Measurements from ENCODE around the gene MACROD1. TPM values are rescaled to one million over a fixed set of nuclear protein-coding genes. Genes with fewer than 3 reads are reported as not detected.

MACROD1 gene, protein sequence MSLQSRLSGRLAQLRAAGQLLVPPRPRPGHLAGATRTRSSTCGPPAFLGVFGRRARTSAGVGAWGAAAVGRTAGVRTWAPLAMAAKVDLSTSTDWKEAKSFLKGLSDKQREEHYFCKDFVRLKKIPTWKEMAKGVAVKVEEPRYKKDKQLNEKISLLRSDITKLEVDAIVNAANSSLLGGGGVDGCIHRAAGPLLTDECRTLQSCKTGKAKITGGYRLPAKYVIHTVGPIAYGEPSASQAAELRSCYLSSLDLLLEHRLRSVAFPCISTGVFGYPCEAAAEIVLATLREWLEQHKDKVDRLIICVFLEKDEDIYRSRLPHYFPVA
- total RNA-seq (2014; rRNA removed; shearing (Covaris generic)): 4.7 and 5.1 TPM in 2 replicates

DNA sequence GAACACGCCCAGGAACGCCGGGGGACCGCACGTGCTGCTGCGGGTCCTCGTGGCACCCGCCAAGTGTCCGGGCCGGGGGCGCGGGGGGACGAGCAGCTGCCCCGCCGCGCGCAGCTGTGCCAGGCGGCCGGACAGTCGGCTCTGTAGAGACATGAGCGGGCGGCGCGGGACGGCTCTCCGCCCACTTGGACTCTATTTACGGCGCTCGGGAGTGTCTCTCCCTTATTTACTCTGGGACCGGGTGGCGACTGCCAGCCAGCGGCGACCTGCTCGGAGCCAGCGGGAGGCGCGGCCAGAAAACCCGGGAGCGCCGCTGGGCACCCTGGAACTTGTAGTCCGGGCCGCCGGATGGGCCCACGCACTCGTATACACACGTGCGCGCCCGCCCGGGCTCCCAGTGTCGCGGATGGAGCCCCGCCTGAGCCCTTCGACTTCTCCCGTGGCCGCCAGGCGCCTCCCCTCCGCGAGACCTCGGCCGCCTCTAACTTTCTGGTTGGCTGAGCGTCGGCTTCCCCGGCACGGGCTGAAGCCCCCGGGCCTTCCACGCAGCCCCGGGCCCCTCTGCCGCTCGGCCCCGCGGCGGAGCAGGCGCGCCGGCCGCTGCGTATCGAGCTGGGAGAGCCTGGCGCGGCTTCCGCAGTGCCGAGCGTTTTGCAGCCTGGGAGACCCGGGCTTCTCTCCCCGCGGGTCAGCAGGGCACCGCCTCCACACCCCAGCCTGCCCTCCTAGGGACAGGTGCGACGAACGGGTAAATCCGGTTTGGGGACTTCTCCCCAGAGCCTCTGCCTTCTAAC, at the start of gene MACROD1:
MACROD1 (minus strand) TSS at position 272 of the 794 bp plus-strand sequence; CDS start at position 153, 119 bp downstream.
- DNase-seq (ENCODE audit: low spot score): peak; percentile 63

DNA sequence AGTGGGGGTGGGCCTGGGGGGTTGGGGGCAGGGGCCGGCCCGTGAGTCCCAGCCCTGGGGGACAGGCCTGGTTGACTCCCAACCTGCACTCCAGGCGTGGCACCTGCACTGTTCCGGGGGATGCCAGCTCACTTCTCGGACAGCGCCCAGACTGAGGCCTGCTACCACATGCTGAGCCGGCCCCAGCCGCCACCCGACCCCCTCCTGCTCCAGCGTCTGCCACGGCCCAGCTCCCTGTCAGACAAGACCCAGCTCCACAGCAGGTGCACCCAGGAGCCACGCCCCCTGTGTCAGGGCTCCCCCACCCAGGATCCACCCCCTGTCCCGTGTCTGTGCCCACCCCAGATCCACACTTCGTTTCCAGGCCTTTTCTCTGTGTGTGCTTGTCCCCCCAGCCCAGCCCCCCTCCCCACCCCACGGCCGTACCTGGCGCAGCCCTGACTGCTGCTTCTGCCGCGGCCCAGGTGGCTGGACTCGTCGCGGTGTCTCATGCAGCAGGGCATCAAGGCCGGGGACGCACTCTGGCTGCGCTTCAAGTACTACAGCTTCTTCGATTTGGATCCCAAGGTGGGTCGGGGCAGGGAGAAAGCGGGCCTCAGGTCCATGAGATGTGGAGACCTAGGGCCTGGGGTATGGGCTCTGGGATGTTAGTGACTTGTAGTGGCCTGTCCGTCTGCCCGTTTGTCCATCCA, 45.4 kb upstream of the MACROD1 start:
- DNase-seq (ENCODE audit: low spot score): no peak

DNA sequence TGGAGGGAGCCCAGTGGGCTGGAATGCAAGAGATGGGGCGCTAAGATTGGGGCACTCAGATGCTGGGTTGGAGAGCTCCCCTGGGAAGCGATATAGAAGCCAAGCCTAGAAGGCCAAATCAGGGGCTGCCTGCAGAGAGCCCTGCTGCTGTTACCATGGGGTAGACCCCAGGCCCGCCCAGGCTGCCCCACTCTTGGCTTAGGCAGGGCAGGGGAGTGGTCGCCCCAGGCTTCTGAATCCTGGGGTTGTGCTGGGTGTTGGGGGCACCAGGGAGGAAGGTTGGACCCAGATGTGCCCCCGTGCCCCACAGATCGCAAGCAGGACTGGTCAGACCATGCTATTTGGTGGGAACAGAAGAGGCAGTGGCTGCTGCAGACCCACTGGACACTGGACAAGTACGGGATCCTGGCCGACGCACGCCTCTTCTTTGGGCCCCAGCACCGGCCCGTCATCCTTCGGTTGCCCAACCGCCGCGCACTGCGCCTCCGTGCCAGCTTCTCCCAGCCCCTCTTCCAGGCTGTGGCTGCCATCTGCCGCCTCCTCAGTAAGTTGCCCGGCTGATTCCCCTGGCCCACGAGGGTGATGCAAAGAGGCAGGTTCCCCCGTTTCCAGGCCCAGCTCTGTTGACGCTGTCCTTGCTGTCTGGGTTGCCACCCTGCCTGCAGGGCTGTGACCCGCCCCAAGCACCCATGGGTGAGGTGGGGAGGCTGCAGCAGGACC, 44.5 kb upstream of the MACROD1 start:
- no peak for DNase-seq (ENCODE audit: low spot score)

DNA sequence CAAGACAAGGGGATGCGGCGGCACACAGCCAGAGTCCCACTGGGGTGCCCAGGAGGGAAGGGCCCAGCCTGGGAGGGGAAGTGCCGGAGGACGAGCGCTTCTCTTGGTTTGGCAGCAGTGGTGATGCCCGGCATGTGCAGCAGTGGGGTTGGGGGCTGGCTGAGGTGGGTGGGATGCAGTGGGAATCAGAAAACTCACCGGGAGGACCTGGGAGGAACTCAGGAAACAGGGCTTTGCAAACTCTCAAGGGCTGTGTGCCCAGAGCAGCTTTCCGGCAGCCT, 43.6 kb upstream of the MACROD1 start:
- DNase-seq (ENCODE audit: low spot score): no peak

DNA sequence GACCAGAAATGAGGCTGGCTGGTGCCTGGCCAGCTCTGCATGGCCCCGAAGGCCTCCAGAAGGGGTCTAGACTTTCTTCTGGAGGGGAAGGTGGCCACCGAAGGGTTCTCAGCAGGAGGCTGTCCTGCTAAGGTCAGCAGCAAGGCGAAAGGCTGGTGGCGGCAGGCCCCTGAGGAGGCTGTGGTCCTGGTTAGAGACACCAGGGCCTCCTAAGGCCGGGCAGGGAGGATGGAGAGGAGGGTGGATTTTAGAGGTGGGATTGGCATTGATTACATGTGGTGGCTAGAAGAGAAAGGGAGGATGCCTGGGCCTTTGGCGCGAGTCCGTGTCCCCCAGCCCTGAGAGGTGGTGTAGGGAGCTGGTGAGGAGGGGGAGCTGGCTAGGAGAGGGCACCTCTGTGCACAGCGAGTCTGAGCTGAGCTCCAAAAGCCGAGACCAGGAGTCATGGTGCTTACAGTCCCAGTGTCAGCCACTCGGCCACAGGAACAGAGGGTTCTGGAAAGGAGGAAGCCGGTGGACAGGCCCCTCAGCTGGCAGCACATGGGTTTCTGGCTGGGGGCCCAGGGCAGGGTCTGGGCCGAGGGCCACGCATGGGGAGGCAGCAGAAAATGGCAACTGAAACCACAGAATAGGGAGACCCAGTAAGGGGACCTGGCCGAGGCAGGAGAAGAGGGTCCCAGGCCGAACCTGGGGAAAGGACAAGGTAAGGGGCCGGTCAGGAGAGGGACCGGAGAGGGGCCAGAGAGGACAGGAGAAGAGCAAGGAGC, 43.1 kb upstream of the MACROD1 start:
- DNase-seq (ENCODE audit: low spot score): no peak

DNA sequence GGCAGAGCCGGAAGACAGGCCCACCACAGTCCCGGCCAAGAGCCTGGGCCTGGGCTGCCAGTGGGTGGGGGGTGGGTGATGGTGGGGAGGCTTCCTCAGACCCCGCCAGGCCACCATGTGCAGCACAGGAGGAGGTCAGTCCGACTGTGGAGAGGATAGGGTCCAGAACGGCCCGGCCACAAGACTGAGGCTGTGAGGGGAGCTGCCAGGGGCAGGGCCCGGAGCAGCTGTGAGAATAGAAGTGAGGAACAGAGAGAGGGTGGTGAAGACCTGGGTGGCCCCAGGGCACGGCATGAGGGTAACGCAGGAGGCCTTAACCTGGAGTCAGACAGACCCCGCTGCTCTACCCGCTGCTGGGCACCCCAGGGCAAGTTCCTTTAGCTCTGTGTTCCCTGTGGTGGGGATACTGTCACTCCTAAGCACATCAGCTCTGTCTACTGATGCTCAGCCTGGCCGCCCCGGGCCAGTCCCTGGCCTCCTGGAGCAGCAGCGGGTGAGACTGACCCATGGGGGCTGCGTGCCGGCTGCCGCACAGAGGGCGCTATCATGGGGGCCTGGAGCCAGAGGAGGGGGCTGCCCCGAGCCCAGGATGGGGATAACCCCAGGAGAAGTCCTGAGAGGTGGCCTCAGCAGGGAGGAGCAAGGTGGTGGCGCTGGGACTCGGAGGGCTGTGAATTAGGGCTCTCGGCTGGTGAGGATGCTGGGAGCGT, 42.3 kb upstream of the MACROD1 start:
- no peak for DNase-seq (ENCODE audit: low spot score)

DNA sequence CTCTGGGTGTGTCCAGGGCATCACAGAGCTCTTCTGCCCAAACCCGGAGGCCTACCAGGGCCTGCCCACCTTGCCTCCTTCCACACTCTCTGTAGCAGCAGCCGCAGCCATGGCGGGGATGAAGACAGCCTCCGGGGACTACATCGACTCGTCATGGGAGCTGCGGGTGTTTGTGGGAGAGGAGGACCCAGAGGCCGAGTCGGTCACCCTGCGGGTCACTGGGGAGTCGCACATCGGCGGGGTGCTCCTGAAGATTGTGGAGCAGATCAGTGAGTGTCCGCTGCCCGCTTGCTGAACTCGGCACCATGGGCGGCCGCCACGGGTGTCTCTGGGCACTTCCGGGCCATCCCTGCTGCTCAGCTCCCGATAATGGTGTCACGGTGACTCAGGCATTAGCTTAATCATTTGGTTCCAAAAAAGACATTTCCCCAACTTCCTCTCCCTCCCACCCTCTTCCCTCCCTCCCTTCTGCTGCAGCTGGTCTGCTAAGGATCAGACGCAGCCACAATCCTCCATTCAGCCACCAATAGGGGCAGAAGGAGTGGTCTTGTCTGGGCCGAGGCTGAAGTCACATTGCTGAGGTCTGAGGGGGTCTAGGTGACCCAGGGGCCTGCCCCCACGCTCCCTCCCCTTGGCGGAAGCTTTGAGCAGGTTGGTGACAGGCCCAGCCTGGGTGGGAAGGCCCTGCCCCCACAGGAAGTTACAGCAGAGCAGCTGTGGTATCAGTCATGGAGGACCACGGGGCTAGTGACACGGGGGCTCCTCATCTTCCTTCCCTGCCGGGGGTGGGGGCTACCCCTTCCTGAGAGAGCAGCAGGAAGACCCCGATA, 41.6 kb upstream of the MACROD1 start:
- no peak for DNase-seq (ENCODE audit: low spot score)

DNA sequence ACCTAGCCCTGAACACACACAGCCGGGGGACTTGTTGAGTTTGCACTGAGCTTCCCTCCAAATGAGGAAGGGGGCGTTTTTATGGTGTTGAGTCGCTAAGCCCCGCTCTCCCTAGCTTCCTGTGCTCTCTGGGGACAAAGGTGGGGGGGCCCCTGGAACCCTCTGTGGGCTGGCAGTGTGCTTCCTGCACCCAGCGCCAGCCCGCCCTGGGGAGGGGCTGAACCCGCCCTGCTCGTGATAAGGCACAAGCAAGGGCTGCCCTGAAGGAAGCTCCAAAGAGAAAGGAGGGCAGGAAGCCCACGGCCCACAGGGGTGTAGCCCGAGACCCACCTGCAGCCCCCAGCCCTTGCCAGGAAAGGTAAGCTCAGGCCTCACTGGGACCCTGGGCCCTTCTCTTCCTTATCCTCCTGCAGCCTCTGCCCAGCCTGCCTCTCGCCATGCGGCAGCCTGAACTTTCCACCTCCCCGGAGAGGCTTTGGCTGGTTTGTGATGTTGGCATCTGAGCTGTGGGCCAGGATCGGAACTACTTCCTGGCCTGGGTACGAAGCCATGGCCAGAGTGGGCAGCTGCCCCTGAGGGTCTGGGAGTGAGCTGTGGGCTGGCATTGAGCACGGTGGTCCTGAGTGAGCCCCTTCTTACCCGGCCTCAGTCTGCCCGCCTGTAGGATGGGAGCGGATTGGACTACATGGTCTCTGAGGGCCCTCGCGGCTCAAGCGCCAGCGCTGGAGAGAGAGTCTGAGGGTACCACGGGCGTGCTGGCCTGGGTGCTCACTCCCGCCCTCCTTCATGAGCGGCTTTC, 40.7 kb upstream of the MACROD1 start, which contains the start of gene FERMT3:
FERMT3 (plus strand) TSS at position 265 of the 799 bp plus-strand sequence. CDS start 644 bp downstream, outside the sequence.
- no peak for DNase-seq (ENCODE audit: low spot score)

DNA sequence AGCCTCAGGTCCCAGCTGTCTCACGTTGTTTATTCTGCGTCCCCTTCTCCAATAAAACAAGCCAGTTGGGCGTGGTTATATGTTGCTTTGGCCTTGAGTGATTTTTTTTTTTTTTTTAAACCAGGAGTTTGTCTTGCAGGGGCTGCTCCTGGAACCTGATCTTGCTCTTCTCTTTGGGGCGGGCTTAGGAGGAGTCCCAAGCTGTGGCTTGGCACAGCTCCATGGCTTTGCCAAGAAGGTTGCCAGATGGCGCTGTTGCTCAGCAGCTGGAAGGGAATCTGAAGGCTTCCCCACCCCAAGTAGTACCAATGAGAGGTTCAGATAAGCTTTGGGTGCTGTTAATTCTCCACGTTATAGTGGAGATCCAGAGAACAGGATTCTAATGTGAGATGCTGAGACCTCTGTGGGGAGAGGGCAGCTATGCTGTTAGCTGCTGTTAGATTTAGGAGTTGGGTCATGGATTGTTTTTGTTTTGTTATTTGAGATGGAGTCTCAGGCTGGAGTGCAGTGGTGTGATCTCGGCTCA, 38.6 kb upstream of the MACROD1 start:
- peak; percentile 91 for DNase-seq (ENCODE audit: low spot score)

DNA sequence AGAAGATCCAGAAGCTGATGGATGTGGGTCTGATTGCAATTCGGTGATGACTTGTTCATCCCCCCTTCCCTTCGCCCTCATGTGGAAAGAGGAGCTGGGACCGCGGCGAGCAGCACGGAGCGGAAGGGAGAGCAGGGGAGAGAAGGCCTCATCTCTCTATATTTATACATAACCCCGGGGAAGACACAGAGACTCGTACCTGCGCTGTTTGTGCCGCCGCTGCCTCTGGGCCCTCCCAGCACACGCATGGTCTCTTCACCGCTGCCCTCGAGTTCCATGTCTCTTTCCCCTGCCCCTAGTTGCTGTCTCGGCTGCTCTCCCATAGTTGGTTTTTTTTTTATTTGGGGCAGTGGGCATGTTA, 38.1 kb upstream of the MACROD1 start:
- no peak for DNase-seq (ENCODE audit: low spot score)

DNA sequence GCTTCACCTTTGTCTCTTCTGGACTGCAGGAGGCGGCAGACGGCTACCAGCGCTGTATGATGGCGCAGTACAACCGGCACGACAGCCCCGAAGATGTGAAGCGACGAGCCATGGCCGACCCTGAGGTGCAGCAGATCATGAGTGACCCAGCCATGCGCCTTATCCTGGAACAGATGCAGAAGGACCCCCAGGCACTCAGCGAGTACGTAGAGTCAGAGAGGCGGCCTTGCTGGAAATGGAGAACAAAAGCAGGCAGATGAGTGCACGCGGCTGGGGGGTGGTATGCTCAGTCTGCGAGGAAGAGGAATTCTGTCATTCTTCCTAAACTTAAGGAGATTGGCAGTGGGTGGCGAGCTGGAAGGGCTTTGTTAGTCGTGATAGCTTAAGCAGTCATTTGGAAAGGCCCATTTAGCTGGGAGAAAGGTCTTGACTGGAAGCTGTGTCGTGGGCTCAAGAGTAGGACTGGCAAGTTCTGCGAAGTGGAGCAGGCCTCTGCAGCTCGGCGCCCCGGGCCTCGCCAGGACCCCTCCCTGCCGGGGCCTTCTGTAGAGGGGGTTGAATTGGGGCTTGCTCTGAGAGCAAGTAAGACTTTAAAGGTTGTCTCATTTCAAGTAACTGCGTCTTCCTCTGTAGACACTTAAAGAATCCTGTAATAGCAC, 37.6 kb upstream of the MACROD1 start:
- no peak for DNase-seq (ENCODE audit: low spot score)

DNA sequence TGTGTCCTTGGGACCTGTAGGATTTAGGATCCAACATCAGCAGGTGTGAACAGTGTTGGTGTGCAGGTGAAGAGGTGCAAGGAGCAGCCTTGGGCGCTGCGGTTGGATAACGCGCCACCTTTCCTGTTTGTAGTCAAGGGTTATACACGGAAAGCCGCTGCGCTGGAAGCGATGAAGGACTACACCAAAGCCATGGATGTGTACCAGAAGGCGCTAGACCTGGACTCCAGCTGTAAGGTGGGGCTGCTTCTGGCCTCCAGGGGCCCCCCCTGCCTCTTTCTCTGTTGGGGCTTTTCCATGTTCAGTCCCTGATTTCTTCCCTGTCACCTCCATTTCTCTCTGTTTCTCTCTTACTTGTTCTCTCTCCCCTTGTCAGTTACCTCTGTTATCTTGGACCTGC, 37.1 kb upstream of the MACROD1 start:
- no peak for DNase-seq (ENCODE audit: low spot score)

DNA sequence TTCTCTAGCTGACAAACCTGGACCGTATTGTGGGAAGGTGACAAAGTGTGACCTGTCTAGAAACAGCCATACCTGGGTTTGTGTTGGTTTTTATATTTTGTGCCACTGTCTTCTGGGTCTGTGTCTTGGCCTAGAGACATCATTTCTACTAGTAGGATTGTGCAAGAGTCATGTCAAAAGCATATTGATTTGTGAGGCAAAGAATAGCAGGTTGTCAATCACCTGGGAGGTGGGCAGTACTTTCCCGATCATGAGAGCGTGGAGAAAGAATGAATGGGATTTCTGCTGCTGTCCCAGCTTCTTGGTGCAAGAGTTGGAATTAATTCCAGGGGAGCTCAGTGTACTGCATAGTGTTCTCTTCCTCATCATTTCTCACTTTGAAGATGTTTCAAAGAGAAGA, 35.6 kb upstream of the MACROD1 start:
- DNase-seq (ENCODE audit: low spot score): no peak

DNA sequence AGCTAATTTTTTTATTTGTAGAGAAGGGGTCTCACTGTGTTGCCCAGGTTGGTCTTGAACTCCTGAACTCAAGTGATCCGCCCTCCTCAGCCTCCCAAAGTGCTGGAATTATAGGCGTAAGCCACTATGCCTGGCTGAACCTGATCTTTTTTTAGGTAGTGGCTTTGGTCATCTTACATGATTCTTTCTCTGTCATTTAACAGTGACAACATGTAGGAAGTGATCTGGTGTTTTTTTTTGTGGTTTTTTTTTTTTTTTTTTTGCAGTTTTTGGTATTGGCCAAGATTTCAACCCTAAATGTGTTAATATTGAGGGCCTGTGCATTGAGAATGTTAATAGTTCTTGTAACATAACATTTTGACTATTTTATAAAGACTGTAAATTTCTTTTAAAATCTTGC, 32.6 kb upstream of the MACROD1 start:
- no peak for DNase-seq (ENCODE audit: low spot score)

DNA sequence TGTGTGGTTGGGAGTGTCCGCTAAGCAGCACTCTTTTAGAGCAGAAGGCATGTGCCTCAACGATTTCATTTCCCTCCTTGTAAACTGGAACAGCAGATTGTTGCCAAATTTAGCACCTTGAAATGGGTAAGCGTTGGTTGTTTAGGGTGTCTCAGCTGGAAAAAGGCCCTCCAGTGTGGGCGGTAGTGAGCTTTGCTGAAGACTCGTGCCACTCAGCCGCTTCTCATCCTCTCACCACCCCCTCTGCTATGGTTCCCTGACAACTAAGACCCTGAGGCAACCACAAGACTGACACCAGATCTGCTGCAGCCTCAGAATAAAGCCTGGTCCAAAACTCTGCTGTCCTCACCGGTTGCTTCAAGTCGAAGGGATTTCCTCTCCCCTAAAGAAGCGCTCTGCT, 30.7 kb upstream of the MACROD1 start:
- no peak for DNase-seq (ENCODE audit: low spot score)

DNA sequence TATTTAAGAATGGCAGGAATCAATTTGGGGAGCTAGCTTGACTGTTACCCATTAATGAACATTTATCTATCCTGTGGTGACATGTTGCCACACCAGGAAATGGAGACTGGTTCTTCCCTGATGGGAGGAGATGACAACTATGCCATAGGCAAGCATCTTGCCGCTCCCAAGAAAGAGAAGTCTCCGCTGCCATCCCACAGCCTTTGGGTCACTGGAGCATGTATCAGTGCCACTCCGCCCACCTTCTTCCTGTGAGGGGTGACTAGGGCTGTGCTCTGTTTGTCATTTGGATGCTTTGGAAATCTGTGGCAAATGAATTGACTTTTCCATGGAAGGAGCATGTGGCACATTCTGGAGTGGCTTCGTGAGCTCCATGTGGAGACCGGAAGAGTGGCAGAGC, 26.5 kb upstream of the MACROD1 start:
- no peak for DNase-seq (ENCODE audit: low spot score)

DNA sequence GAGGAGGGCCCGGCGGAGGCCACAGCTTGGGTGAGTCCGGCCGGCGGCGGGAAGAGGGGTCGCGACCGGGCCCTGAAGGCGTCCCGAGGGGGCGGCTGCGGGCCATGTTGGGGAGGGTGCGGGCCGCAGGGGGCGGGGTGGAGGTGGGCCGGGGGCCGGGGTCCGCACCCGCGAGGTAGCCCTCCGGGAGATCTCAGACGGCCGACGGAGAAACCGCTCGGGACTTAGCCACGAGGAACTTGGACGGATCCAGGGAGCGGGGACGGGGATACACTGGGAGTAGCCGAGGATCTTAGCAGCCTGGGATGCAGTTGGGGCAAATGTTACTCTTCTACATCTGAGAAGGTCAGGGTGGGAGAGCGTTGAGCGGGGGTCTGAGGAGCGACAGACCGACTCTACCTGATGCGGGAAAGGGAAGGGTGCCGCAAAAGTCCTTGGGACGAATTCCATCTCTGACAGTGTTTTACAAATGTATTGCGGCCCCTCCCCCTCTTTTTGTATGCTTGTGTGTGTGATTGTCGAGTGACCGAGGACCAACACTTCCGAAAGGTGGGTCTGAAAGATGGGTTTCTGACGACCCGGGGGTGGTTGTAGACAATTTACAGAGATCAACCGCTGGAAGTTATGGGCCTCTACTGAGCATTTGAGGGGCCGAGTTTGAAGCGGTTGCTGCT, 20.7 kb upstream of the MACROD1 start:
- no peak for DNase-seq (ENCODE audit: low spot score)
